GM18909 (cell line): ENCODE measurements around the gene NAT9.

Experiments
- ATAC-seq: cut with Tn5 transposase; IDR thresholded peaks from one replicate; pipeline ENCODE4 v1.9.1; 2021; ENCODE audit warnings: mild to moderate bottlenecking; ENCODE audit not compliant: unreplicated experiment, poor library complexity

Gene NAT9

DNA sequence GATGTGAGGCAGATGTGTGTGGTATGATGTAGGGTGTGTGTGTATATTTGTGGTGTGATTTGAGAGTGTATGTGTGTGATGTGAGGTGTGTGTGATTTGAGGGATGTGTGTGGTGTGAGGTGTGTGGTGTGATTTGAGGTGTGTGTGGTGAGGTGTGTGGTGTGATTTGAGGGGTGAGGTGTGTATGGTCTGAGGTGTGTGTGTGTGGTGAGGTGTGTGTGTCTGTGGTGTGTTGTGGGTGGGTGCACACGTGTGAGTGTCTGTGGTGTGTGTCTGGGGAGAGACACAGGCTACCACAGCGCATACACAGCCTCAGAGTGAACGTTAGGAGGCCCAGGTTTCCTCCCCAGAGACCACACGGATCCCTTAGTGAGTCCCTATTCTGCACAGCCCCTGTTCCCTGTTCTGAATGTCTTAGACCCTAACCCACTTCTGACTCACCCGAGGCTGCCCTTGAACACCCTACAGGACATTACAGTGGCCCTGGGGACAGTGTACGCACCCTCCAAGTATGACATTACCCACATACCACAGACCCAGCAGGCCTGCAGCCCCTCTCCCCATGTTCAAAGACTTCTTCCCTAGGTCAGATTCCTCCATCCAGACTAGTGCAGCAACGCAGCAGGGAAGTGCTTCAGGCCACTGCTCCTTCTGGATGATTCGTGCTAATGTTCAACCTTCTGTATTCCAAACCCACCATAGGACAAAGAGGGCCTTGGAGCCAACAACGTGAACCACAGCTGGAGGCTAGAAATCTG, 42.6 kb downstream of the NAT9 start:
- no peak for ATAC-seq

DNA sequence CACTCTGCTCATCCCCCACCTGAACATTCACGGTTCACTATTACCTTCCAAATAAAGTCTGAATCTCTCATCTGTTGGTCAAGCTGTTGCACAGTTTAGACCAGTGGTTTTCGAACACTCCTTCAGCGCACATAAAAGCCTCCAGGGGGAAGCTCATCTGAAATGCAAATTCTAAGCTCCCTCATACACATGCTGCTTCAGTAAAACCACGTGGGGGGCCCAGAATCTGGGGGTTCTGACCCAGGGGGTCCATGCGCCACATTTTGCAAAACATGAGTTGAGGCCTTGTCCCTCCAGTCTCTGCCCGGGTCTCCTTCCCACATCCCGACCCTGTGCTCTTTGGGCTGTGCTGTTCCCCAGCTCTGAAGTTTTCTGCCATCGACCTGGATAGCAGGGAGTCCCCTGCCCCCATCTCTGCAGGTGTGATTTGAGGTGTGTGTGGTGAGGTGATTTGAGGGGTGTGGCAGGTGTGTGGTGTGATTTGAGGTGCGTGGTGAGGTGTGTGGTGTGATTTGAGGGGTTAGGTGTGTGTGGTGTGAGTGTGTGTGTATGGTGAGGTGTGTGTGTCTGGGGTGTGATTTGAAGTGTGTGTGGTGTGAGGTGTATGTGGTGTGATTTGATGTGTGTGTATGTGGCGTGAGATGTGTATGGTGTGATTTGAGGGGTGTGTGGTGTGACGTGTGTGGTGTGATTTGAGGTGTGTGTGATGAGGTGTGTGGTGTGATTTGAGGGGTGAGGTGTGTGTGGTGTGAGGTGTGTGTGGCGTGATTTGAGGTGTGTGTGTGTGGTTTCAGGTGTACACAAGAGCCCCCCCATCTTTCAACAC, 43.9 kb downstream of the NAT9 start:
- no peak for ATAC-seq

DNA sequence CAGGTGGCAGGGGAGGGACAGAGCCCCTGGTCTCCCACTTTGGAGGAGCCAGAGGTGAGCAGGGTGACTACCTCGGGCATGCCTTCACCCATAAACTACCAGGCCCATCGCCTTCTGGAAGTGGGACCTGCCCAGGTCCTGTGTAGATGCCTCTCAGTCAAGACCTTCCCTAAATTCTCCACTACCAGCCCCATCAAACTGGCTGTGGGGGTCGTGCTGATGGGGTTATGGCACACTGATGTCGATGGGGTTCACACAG, 44.9 kb downstream of the NAT9 start:
- ATAC-seq = no peak

DNA sequence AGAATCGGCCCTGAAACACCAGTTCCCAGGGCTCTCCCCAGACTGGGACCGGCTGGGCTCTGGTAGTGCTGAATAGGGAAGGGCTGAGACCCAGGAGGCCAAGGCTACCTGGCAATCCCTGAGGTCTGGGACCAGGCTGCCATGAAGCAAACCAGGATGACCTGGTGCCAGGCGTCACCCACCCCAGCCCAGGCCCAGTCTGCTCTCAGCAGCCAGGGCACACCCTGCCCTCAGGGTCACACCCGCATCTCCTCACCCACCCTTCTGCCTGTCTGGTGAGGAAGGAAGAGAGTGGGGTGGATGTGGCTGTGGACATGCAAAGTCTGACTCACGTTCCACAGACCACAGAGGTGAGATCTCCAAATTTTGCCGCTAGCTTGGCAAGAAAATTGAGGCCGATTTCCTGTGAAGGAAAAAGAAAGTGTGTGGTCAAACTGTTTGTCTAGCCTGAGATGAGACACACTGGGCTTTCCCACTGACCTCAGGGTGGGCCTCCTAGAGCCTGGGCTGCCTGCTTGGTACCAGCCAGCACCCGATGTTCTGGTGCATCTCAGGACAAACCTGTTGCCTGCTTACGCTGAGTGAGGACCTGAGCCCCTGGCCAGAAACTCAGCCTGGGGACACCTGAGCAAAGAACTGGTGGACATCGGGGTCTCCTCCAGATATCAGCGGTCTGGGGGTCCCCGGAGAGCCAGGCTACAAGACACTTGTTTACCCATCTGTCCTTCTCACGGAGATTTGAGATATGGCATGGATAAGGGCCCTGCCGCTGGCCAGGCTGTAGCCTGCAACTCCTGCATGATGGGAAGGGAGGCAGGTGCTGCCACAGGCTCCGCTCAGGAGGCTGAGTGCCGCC, 45.4 kb downstream of the NAT9 start:
- no peak for ATAC-seq

DNA sequence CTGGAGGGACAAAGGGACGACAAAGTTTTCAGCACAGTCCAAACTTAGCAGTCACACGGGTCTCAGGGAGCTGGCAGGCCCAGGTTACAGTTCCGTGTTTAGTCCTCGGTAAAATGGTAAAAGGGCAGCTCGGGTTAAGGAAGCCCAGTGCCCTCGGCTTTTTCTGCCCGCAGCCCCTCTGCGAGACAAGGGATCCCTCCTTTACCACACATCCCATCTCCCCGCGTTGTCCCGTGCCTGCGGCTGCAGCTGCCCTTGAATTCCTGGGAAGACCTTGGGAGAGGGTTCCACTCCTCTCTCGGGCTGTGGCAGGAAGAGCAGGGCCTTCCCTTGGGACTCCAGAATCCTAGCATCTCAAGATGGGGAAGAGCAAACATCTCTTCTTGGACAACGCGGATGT, 46.3 kb downstream of the NAT9 start:
- ATAC-seq = no peak

DNA sequence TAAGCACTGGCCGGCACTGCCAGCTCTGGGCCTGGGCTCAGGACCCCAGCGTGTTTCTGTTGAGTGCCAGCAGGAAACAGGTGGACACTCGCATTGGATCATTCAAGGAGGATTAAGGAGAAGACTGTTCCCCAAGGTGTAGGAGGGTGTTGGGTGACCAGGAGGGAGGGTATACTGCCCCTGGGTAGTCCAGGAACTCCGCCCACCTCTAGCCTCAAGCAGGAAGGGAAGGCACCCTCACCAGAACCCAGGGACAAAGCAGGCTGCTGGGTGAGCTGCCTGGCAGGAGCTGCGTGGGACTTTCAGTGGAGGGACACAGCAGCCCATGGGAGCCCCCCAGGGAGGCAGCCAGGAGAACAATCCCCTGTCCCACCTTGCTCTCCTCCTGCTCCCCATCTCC, 46.8 kb downstream of the NAT9 start:
- ATAC-seq = no peak

DNA sequence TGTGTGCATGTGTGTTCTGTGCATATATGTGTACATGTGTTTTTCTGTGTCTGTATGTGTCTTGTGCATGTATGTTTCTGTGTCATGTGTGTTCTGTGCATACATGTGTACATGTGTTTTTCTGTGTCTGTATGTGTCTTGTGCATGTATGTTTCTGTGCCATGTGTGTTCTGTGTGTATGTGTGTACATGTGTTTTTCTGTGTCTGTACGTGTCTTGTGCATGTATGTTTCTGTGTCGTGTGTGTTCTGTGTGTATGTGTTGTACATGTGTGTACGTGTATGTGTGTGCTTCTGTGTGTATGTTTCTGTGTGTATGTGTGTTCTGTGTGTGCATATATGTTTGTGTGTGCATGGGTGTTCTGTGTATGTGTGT, 47.5 kb downstream of the NAT9 start:
- ATAC-seq = no peak

DNA sequence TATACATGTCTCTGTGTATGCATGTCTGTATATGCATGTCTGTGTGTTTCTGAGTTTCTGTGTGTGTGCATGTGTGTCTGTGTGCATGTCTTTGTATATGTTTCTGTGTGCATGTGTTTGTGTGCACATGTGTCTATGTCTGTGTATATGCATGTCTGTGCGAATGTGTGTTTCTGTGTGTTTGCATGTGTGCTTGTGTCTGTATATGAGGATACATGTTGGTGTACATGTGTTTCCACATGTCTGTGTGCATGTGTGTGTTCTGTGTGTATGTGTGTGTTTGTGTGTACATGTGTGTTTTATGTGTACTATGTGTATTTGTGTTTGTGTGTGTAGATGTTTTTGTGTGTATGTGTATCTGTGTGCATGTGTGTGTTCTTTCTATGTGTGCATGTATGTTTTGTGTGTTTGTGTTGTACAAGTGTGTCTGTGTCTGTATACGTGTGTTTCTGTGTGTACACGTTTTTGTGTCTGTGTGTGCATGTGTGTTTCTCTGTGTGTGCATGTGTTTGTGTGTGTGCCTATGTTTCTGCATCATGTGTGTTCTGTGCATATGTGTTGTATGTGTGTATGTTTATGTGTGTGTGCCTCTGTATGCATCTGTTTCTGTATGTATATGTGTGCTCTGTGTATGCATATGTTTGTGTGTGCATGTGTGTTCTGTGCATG, 48.0 kb downstream of the NAT9 start:
- no peak for ATAC-seq

DNA sequence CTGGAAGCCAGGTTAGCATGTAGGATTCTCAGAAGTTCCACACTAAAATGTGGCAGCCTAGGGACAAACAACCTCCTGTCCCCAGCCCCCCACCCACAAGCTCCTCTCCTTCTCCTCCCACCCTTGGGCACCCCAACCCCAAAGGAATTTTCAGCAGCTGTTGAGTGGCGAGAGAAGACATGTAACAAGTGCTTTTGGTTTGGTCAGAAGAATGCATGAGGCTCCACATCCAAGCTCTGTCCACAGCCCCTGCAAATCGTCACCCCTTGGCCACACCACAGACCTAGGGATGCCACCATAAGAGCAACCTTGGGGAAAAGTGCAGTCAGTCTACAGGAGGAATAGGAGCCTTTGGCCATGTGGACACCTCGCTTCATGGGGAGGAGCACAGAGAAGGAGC, 51.0 kb downstream of the NAT9 start:
- no peak for ATAC-seq

DNA sequence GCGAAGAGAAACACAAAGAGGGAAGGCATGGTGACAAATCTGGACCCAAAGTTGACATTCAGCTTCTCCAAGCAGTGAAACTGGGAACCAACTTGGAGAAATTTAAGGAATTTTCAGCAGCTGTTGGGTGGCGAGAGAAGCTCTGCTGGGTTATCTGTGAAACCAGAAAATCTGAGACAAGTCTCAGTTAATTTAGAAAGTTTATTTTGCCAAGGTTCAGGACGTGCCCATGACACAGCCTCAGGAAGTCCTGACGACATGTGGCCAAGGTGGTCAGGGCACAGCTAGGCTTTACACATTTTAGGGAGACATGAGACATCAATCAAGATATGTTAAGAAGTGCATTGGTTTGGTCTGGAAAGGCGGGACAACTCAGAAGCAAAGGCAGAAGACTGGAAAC, 52.3 kb downstream of the NAT9 start:
- ATAC-seq = no peak

DNA sequence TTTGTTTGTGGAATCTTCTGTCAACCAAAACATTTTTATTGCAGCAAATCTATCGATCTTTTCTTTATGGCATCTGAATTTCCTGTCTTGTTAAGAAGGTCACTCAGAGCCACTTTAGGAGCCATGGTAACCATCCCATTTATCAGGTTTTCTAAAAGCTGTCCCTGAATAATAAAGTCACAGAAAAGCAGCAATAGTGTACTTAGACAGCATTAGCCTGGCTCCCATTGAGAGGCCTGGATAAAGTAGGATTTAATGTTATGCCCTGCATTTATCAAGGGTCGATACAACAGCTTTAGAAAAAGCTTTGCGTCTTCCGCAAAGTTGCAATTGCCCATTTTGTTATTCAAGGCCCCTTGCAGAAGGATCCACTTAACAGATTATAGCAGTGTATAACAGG, 53.4 kb downstream of the NAT9 start:
- ATAC-seq = no peak
